Cardiac fibroblast (primary cell): ENCODE data around the gene GALNT18.
A peak's percentile ranks its signal among the peaks of the same experiment; 100 is the strongest.

Source experiments
- DNase-seq, 2 donors: peaks; one replicate each; pipeline versions ENCODE4 v3.0.0 to v3.0.0-alpha.2; 2010; ENCODE audit warnings: low read depth in 2 of 2
- H3K4me3 ChIP-seq, 2 donors: replicated peaks in 1 of 2; 1 replicate in 1 of 2; 2 replicates in 1 of 2; pipeline ENCODE4 v1.5.1; 2011; ENCODE audit warnings: low read depth in 2 of 2, low read length in 2 of 2, mild to moderate bottlenecking in 2 of 2, moderate library complexity in 1 of 2
- TF ChIP-seq, protein P1 (sequence below): IDR thresholded peaks from one replicate; pipeline ENCODE4 v1.5.1; 2011; ENCODE audit warnings: low read depth, mild to moderate bottlenecking, low read length, inconsistent platforms

Gene GALNT18

DNA sequence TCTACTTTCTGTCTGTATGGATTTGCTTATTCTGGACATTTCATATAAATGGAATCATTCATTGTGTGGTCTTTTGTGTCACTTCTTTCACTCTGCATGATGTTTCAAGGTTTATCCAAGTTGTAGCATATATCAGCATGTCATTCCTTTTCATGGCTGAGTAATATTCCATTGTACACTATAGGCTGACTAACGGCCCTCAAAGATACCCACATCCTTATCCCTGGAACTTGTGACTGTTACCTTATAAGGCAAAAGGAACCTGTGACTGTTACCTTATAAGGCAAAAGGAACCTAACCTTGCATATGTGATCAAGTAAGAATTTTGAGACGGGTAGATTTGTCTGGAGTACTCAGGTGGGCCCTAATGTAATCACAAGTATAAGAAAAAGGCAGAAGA, 380.5 kb downstream of the GALNT18 start:
- H3K4me3 ChIP-seq = no peak overlapping the region
- TF ChIP-seq, protein P1, sequence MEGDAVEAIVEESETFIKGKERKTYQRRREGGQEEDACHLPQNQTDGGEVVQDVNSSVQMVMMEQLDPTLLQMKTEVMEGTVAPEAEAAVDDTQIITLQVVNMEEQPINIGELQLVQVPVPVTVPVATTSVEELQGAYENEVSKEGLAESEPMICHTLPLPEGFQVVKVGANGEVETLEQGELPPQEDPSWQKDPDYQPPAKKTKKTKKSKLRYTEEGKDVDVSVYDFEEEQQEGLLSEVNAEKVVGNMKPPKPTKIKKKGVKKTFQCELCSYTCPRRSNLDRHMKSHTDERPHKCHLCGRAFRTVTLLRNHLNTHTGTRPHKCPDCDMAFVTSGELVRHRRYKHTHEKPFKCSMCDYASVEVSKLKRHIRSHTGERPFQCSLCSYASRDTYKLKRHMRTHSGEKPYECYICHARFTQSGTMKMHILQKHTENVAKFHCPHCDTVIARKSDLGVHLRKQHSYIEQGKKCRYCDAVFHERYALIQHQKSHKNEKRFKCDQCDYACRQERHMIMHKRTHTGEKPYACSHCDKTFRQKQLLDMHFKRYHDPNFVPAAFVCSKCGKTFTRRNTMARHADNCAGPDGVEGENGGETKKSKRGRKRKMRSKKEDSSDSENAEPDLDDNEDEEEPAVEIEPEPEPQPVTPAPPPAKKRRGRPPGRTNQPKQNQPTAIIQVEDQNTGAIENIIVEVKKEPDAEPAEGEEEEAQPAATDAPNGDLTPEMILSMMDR = no peak
- DNase-seq = no peak

DNA sequence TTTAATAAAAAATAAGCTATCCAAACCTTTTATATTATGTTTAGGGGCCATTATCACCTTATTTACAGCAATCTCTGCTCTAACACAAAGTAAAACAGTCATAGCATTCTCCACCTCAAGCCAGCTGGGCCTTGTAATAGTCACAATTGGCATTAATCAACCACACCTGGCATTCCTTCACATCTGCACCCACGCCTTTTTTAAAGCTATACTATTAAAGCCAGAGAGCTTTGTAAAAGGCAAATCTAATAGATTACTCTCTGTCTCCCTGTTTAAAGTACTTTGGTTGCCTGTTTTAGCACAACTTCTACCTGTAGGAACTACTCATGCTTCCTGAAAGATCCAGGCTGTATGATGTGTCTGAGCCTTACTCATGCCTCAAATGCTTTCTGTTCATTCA, 381.8 kb downstream of the GALNT18 start:
- TF ChIP-seq, protein P1 = no peak

DNA sequence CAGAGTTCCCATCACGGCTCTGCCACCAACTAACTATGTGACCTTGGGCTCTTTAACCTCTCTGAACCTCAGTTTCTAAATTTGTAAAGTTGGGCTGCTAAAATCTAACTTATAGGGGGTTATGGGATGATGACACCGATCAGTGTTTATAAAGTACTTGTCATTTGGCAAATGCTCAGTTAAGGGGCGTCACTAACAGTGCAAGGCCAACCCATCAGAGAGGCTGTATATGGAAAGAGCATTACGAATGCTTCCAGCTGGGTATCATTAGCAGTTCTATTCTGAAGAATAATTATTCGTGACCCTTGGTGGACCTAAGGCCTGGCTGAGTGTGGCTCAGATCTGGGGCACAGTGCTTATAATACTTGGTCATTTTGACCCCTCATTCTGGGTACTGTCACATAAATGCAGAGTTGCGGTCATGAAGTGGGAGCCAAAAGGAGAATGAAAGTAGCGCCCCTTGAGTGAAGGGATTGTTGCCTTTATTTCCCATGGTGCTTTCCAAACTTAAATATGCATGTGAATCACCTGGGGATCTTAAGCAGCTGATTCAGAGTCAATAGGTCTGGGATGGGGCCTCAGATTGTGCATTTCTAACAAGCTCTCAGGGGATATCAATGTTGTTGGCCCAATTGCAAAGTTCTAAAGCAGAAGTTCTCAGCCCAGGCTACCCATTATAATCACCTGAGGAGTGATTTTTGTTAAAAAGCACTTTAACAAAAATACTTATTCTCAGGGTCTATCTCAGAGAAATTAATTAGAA, 384.6 kb downstream of the GALNT18 start:
- no peak overlapping the region for H3K4me3 ChIP-seq
- DNase-seq = no peak
- TF ChIP-seq, protein P1 = no peak

More for the DNA sequence above, 381.8 kb downstream of the GALNT18 start:
- DNase-seq = no peak
- H3K4me3 ChIP-seq = no peak overlapping the region

DNA sequence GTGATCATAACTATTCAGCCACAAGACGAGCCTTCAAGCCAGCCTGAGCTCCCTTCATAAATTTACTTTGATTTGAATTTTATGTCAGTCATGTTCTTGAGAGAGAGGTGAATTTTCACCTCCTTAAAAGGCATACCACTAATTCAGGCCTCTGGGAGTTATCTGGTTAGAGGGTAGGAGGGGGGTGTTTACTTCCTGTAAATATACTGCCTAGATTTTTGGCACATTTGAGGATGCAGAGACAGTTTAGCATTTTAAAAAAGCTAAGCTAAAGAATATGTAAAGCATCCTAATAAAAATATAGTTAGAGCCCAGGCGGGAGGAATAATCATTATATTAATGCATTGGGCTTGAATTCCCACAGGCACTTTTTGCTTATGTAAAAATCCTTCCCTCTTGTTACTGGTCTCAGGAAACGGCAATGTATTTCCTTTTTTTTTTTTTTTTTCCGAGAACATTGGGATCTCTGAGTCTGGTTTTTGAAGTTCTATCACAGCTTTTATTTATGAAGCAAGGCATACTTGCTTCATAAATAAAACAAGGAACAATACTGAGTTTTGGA, 385.2 kb downstream of the GALNT18 start:
- H3K4me3 ChIP-seq = no peak overlapping the region
- TF ChIP-seq, protein P1 = no peak
- DNase-seq = no peak

DNA sequence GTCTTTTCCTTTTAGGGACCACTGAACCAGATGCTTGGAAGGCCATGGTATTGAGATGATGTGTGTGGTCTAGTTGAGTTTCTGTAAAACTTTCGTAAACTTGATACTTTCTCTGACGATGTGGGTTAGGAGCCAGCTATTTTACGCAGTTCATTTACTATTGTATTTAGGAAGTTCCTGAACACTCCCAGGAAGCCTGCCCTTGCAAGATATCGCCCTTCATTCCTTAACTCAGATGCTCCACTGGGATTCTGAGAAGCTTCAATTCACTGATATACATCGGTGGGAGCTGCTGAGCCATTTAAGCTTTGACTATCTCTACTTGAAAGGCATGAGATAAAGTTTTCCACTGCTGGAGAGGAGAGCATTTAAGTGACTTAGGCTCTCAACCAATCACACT, 390.0 kb downstream of the GALNT18 start:
- DNase-seq = no peak
- TF ChIP-seq, protein P1 = no peak

DNA sequence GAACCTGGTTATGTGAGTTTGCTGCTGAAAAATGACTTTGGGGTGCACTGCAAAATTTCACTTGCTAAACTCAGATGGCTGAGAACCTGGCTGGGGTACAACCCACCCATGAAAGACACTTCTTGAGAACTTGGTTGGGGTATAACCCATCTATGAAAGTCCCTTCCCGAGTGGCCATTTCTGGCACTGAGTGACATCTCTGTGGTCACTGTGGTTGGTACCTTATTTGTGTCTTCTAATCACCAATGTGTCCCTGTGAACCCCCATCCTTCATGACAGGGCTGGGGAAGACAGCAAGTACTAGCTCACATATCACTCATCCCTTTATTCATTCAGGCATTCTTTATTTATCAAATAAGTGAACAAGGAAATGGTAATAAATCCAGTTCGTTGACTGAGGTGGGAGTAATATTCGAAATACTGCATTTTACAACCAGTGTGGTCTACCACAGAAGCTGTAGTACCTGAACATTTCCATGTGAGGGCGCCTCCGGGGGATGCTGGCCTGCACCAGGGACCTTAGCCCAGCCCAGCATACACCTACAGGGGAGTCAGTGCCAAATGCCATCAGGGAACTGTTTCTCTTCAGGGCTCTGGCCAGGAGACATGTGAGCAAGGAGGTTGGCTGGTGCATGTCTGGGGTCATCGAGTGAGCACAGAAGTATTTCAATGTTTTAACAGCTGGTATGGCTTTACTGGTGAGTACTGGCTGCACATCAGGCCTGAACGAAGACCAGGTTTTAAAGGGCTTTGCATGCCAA, 390.8 kb downstream of the GALNT18 start:
- TF ChIP-seq, protein P1 = peak; percentile 28
- DNase-seq = no peak
- no peak overlapping the region for H3K4me3 ChIP-seq

More for the DNA sequence above, 390.0 kb downstream of the GALNT18 start:
- no peak overlapping the region for H3K4me3 ChIP-seq
